HPDE6-E6E7 (cell line): ENCODE results near the gene SLC24A3.

Source experiments
- DNase-seq: peaks from one replicate; pipeline ENCODE4 v3.0.0; 2011; ENCODE audit warnings: missing footprints; ENCODE audit errors: extremely low spot score

SLC24A3 gene

GRCh38 chr20:19302714-19303113, 90.3 kb downstream of the SLC24A3 start:
- DNase-seq = no peak

DNA sequence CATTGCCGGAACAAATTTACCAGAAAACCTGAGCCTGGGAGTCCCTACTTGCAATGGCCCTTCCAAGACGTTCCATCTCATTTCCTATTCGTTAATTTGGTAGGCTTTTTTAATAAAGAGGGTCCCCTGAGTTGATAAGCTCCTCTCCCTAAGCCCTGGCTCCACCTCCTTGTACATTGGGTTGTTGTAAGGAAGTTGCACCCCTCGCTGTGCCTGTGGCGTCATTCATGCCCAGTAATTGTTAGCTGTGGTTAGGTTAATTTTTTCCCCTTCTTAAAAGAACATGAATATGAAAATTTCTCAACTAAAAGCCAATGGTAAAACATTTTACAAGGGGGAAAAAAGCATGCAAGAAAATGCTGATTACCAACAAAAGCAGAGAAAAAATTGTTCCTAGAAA, 91.9 kb downstream of the SLC24A3 start:
- DNase-seq = no peak

GRCh38 chr20:19304886-19305415, 92.5 kb downstream of the SLC24A3 start:
- no peak for DNase-seq

DNA sequence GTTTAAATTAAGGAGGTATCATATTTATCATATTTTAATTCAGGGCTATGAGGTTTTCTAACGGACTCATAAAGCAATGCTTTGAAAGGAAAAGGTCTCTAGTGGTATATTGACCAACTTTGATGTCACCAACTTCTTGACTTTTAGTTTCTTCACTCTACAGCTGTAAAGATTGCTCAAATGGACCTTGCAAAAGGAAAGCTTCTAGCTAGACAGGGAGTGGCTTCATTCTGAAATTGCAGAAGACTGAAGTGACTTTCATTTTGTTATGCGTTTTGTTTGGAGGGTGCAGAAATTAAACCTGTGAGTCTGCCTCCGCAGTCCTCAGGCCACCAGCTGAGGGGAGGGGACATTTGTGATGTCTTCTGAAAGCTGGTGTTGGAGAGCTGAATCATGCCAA, 95.7 kb downstream of the SLC24A3 start:
- DNase-seq = no peak

DNA sequence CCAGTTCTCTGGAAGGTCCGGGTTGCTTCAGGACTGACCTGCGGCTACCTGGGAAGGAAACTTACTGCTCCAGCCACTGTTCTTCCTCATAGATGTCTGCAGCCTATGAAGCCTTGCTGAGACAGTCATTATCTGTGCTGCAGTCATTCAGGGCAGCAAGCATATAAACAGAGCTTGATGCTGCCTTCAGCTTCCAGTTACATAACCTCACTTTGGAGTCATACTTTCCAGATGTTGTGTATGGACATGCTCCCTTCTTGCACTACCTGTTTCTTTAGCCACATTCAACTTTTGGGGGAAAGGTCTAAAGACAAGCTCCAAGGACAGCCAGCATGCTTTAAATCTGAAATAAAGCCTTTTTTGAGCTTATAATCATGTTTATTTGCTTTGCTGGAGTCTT, 98.1 kb downstream of the SLC24A3 start:
- DNase-seq = no peak

DNA sequence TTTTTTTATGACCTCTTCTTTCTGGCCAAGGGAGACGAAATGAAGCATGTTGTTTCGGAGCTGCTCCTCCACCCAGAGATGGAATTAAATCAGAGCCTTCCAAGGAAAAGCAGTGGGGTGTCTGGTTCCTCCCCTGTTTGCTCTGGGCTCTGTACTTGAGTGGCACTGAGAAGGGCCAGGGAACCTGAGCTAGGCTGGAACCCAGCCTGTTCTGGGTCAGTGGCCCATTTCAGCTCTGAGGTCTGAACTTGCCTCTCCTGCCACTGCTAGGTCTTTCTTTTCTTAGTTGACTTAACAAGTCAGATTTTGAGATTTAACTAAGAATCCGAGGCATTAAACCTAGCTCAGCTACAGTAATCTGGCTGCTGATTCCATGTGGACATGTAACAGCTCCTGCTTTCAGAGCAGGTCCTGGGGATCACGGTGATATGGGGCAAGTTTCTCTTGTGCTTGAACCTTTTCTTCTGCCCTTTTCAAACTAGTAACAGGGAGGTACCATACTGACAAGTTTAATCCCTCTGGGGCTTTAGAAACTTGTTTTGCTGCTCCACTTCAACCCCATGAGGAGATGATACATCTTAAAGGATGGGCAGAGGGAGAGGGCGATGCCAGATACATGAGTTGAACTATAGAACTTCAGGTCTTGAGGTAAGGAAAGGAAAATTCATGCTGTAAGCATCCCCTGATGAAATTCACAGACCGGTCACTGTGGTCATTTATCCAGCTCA, 101.1 kb downstream of the SLC24A3 start:
- DNase-seq = no peak

- no peak for DNase-seq
These were observed 102.2 kb downstream of the SLC24A3 start for GRCh38 chr20:19314621-19315020.

GRCh38 chr20:19317237-19318069, 105.0 kb downstream of the SLC24A3 start:
- no peak for DNase-seq

GRCh38 chr20:19318610-19319009, 106.2 kb downstream of the SLC24A3 start:
- no peak for DNase-seq

DNA sequence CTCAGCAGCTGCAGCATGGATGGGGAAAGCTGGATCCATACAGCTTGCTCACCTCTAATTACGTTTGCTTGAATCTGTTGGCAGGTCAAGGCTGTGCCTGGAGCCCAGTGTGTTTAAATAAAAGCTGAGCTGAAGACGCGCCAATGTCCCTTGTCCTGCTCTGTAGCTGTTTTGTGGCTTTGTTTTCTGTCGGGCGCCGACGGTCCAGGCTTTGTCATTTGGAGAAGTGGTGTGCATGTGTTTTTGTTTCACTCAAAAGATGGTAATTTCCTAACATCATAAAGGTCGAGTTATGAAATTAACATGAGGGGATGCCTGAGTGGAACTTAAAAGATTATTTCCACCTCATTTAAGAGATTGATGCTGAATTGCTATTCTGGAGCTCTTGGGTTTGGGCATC, 107.6 kb downstream of the SLC24A3 start:
- DNase-seq = no peak

GRCh38 chr20:19321176-19321575, 108.7 kb downstream of the SLC24A3 start:
- DNase-seq = no peak

DNA sequence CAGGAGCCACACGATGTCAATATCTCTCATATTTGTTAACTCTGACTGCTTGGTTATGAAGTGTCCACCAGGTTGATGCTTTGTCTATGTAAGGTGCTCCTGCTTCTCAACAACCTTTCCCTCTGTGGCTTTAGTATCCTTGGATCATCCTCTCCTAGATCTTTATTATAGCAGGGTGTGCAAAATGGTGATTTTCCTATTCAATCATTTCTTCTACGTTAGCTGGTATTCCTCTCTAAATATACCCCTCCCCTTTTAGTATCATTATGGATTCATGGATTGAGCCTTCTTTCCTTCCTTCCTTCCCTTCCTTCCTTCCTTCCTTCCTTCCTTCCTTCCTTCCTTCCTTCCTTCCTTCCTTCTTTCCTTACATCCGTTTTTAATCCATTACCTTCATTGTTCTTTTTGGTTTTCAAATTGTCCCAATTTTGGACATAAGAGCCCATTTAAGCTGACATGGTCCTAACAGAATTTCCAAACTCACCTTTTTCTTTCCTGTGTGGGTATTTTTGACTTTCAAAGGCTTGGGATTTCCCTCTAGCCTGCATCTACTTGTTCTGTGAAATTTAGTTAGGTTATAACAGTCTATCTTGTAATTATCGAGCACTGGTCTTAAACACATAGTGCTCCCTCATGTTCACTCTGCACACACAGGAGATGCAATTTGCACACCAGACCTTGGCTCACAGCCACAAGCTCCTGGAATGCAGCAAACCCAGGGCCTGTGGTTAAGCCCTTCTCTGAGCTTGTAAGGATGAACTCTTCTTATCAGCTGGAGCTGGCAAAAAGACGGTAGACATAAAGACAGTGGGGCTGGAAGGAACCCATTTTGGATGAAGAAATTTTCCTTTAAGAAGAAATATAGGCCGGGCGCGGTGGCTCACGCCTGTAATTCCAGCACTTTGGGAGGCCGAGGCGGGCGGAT, 109.9 kb downstream of the SLC24A3 start:
- no peak for DNase-seq

DNA sequence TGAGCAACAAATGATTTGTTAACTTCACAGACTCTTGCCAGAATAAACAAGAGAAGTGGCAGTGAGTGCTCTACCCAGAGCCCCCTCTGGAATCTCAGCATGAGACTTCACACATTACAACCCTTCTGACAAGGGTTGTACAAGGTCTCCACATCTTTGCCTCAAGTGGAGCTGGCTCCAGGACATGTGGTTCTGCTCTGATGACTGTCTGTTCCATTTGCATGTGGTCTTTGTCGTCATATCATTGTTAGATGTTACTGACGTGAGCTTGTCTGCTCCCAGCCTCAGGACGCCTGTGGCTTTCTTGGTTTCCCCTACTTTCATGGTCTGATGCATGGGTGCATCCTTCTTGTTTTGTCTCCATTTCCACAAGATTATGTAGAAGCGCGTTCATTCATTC, 115.0 kb downstream of the SLC24A3 start:
- no peak for DNase-seq

DNA sequence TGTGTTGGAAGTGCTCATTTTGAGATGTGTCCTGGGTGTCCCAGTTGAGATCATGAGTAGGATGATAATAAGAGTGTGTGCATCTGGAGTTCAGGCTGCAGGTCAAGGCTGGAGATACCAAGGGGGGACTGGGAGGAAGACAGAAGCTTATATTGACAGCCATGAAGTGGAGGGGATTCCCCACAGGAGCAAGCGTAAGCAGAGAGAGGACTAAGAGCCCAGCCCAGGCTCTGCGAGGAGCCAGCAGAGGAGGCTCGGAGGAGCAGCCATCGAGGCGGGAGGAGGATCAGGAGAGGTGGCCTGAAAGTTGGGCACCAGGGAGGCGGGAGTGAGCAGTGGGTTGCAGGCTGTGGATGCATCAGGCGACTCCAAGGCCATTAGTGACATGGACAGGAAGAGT, 116.2 kb downstream of the SLC24A3 start:
- no peak for DNase-seq

DNA sequence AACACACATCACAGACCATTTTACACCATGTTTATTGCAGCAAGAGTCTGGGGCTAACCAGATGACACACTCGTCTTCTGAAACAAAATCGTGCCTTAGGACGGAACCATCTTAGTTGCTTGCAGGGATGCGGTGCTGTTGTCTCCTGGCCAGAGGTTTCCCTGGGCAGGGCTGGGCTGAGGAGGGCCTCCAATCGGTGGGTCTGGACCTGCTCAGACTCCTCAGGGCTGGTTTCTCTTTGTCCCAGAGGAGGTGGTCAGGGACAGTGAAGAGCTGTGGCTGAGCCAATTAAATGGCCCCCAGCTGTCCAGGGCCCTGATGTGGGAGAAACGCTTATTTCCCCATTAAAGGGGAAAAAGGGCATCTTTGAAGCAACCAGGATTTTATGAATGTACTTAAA, 117.6 kb downstream of the SLC24A3 start:
- no peak for DNase-seq

- no peak for DNase-seq
These were observed 118.3 kb downstream of the SLC24A3 start for GRCh38 chr20:19330731-19331130.

GRCh38 chr20:19333563-19333962, 121.1 kb downstream of the SLC24A3 start:
- DNase-seq = no peak

GRCh38 chr20:19335341-19335740, 122.9 kb downstream of the SLC24A3 start:
- DNase-seq = no peak

DNA sequence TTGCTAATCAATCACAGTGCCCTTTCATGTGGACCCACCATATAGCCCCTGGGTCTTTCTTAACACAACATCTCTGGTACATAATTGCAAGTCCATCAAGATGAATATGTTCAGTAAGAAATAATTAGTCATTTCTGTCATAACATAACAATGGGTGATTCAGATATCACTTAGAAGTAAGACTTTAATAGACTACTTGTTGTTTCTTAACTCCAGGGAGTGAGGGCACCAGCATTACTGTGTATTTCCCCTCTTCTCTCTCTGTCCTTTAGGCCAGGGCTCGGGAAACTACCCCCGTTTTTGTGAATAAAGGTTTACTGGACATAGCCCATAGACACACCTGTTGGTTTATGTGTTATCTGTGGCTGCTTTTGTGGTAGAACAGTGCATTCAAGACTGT, 123.5 kb downstream of the SLC24A3 start:
- no peak for DNase-seq

GRCh38 chr20:19336631-19337030, 124.2 kb downstream of the SLC24A3 start:
- no peak for DNase-seq

DNA sequence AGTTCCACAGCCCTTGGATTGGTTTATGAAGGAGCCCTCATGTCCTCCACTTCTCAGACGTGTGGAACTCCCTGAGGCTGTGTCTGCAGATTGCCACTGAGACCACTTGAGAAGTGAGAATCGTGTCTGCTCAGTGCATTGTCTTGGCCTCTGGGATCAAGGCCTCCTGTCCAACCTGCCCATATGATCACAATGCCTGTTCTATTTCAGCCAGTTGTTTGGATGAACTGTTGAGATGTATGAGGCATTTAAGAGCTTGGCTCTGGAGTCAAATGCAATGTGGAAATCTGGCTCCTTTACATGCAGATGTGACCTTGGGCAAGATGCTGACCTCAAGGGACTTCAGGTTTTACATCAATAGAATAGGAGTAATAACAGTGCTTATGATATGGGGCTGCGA, 125.9 kb downstream of the SLC24A3 start:
- DNase-seq = no peak

GRCh38 chr20:19338960-19339359, 126.5 kb downstream of the SLC24A3 start:
- no peak for DNase-seq
